ENCODE results near the gene SMARCB1. TPM values are rescaled to one million over a fixed set of nuclear protein-coding genes. Genes with fewer than 3 reads are reported as not detected.

SMARCB1 gene
- total and polyA plus RNA-seq, 2 donors (not counting 1 experiment from before 2014, with no cell fraction given): 20.5 to 86.4 TPM

DNA sequence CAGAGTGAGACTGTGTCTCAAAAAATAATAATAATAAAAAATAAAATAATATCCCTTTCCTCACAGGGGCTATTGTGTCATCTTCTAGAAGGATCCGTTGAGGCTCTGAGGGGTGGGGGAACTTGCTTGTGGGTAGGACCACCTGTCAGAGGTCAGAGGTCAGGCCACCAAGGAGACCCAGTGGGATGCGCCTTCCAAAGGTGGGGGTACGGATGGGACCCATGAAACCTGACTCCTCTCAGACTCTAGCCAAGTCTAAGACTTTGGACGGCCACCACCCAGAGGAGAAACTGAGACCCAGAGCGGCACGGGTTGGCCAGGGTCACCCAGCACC is 14.5 kb upstream of the SMARCB1 start:
- Histone ChIP-seq H3K79me2 (ENCODE audit: control insufficient read depth, insufficient read depth, low read length) (no peaks in the 10 kb centered on the region), H3K27ac (ENCODE audit: insufficient read depth, low read length) (no peak overlapping the region), H4K20me1 (ENCODE audit: control insufficient read depth, extremely low read depth, insufficient read depth, low read length) (no peaks in the 10 kb centered on the region), H3K27me3 (ENCODE audit: control insufficient read depth, insufficient read depth, low read length) (no peaks in the 10 kb centered on the region), H3K9ac (ENCODE audit: insufficient read depth, low read length) (no peak overlapping the region), H3K36me3 (ENCODE audit: control insufficient read depth, insufficient read depth, low read length) (no peaks in the 10 kb centered on the region), H3K9me3 (ENCODE audit: control insufficient read depth, insufficient read depth, low read depth, low read length) (no peaks in the 10 kb centered on the region), H3K4me3 (replicated peaks in 1 of 4; ENCODE audit: control extremely low read depth in 1 of 4, insufficient read depth in 1 of 4, low read depth in 3 of 4, low read length in 4 of 4) (peak overlapping the region in 3 of 4 experiments; percentile 30 to 44 (median 33)), H3K4me1 (ENCODE audit: control insufficient read depth, extremely low read depth, insufficient read depth, low read length) (peaks cover 12% of the 10 kb centered on the region), H2AFZ (ENCODE audit: low read length) (peak overlapping the region; percentile 40), H3K4me2 (ENCODE audit: extremely low read depth, insufficient read depth, low read length) (peak overlapping the region; percentile 52)
- no peak for DNase-seq (ENCODE audit: low read depth in 2 of 2)
- TF ChIP-seq, protein P1, sequence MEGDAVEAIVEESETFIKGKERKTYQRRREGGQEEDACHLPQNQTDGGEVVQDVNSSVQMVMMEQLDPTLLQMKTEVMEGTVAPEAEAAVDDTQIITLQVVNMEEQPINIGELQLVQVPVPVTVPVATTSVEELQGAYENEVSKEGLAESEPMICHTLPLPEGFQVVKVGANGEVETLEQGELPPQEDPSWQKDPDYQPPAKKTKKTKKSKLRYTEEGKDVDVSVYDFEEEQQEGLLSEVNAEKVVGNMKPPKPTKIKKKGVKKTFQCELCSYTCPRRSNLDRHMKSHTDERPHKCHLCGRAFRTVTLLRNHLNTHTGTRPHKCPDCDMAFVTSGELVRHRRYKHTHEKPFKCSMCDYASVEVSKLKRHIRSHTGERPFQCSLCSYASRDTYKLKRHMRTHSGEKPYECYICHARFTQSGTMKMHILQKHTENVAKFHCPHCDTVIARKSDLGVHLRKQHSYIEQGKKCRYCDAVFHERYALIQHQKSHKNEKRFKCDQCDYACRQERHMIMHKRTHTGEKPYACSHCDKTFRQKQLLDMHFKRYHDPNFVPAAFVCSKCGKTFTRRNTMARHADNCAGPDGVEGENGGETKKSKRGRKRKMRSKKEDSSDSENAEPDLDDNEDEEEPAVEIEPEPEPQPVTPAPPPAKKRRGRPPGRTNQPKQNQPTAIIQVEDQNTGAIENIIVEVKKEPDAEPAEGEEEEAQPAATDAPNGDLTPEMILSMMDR (conservative IDR thresholded peaks at IDR 0.05 in 1 of 2, IDR thresholded peaks at IDR 0.05 in 1 of 2; ENCODE audit: low read depth in 1 of 2, low read length in 2 of 2): no peak
- TF ChIP-seq EZH2 (IDR thresholded peaks at IDR 0.05; ENCODE audit: low read length, missing control alignments): no peak

GRCh38 chr22:23772649-23773473 is 13.9 kb upstream of the SMARCB1 start, which contains the start of gene MMP11:
Gene MMP11 (plus strand): TSS chr22:23772849. CDS start chr22:23772871, 22 bp downstream.
- Histone ChIP-seq H3K79me2 (ENCODE audit: control insufficient read depth, insufficient read depth, low read length) (no peaks in the 10 kb centered on the region), H3K9me3 (ENCODE audit: control insufficient read depth, insufficient read depth, low read depth, low read length) (no peaks in the 10 kb centered on the region), H3K4me1 (ENCODE audit: control insufficient read depth, extremely low read depth, insufficient read depth, low read length) (peaks cover 12% of the 10 kb centered on the region), H3K4me3 (replicated peaks in 1 of 4; ENCODE audit: control extremely low read depth in 1 of 4, insufficient read depth in 1 of 4, low read depth in 3 of 4, low read length in 4 of 4) (peak within 1 kb of the TSS; percentile 27 to 55 (median 41)), H3K36me3 (ENCODE audit: control insufficient read depth, insufficient read depth, low read length) (no peaks in the 10 kb centered on the region), H3K9ac (ENCODE audit: insufficient read depth, low read length) (peak within 1 kb of the TSS; percentile 31), H2AFZ (ENCODE audit: low read length) (peak within 1 kb of the TSS; percentile 40), H3K4me2 (ENCODE audit: extremely low read depth, insufficient read depth, low read length) (peak within 1 kb of the TSS; percentile 70), H3K27me3 (ENCODE audit: control insufficient read depth, insufficient read depth, low read length) (no peaks in the 10 kb centered on the region), H3K27ac (ENCODE audit: insufficient read depth, low read length) (no peak within 1 kb of the TSS), H4K20me1 (ENCODE audit: control insufficient read depth, extremely low read depth, insufficient read depth, low read length) (no peaks in the 10 kb centered on the region)
- DNase-seq (ENCODE audit: low read depth in 2 of 2): peak in 1 of 2 donors; percentile 37
- TF ChIP-seq, protein P1 (conservative IDR thresholded peaks at IDR 0.05 in 1 of 2, IDR thresholded peaks at IDR 0.05 in 1 of 2; ENCODE audit: low read depth in 1 of 2, low read length in 2 of 2): no peak
- peak; percentile 26 for TF ChIP-seq EZH2 (IDR thresholded peaks at IDR 0.05; ENCODE audit: low read length, missing control alignments)

GRCh38 chr22:23773483-23774113 is 13.2 kb upstream of the SMARCB1 start:
- Histone ChIP-seq H3K9ac (ENCODE audit: insufficient read depth, low read length) (no peak overlapping the region), H3K79me2 (ENCODE audit: control insufficient read depth, insufficient read depth, low read length) (no peaks in the 10 kb centered on the region), H3K9me3 (ENCODE audit: control insufficient read depth, insufficient read depth, low read depth, low read length) (no peaks in the 10 kb centered on the region), H3K4me1 (ENCODE audit: control insufficient read depth, extremely low read depth, insufficient read depth, low read length) (peaks cover 12% of the 10 kb centered on the region), H3K4me3 (replicated peaks in 1 of 4; ENCODE audit: control extremely low read depth in 1 of 4, insufficient read depth in 1 of 4, low read depth in 3 of 4, low read length in 4 of 4) (peak overlapping the region in 1 of 4 experiments; percentile 55), H3K27me3 (ENCODE audit: control insufficient read depth, insufficient read depth, low read length) (no peaks in the 10 kb centered on the region), H3K36me3 (ENCODE audit: control insufficient read depth, insufficient read depth, low read length) (no peaks in the 10 kb centered on the region), H3K27ac (ENCODE audit: insufficient read depth, low read length) (no peak overlapping the region), H3K4me2 (ENCODE audit: extremely low read depth, insufficient read depth, low read length) (peak overlapping the region; percentile 70), H4K20me1 (ENCODE audit: control insufficient read depth, extremely low read depth, insufficient read depth, low read length) (no peaks in the 10 kb centered on the region), H2AFZ (ENCODE audit: low read length) (no peak overlapping the region)
- no peak for DNase-seq (ENCODE audit: low read depth in 2 of 2)
- no peak for TF ChIP-seq EZH2 (IDR thresholded peaks at IDR 0.05; ENCODE audit: low read length, missing control alignments)
- TF ChIP-seq, protein P1 (conservative IDR thresholded peaks at IDR 0.05 in 1 of 2, IDR thresholded peaks at IDR 0.05 in 1 of 2; ENCODE audit: low read depth in 1 of 2, low read length in 2 of 2): no peak

All from fibroblast of lung (primary cell).